AG20443 (cell line): Measurements from ENCODE around the gene SLC8B1.
A peak's percentile ranks its signal among the peaks of the same experiment; 100 is the strongest.

Experiments
- DNase-seq: peaks from one replicate; pipeline ENCODE4 v3.0.0; 2012; ENCODE audit warnings: low spot score, mixed read lengths

SLC8B1 gene

DNA sequence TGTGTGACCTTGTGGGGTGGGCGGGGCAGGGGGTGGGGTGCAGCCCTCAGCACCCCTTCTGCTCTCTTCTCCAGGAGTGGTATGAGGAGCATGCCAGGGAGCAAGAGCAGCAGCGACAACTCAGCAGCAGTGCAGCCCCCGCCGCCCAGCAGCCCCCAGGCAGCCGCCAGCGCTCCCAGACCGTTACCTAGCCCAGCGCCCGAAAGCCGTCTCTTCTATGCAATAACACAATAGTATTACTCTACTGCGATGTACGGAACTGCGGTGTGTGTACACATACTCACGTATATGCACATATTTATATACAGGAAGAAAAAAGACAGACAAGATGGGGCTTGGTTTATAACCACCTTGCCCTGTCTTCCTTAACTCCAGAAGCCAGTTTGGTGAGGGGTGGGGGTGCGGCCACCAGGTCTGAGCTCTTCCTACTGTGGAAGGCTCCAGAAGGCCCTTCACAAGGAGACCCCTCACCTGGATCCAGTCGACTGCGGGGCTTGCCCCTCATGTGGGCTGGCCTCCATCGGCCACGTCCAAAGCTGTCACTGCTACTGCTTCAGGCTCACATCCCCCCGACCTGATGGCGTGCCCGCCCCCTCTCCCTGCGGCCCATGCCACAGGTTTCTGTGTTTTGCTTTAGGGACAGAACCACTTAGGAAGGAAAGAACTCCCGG, 38.9 kb downstream of the SLC8B1 start:
- DNase-seq: no peak

DNA sequence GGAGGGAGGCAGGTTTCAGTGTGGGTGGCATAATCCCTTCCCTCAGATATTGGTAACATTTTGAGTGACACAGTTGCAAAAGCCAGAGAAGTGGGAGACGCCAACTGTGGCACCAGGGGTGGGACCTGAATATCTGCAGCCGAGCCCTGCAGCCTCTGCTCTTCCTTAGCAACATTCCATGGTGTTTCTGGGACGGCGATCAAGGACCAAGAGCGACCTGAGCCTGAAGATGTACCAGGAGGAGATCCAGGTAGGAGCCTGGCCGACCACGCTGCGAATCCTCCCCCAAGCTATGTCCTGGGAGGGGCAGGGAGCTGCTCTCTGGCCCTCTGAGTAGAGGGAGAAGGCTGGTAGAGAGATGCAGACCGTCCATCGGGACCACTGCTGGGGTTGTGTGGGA, 41.8 kb downstream of the SLC8B1 start:
- no peak for DNase-seq

DNA sequence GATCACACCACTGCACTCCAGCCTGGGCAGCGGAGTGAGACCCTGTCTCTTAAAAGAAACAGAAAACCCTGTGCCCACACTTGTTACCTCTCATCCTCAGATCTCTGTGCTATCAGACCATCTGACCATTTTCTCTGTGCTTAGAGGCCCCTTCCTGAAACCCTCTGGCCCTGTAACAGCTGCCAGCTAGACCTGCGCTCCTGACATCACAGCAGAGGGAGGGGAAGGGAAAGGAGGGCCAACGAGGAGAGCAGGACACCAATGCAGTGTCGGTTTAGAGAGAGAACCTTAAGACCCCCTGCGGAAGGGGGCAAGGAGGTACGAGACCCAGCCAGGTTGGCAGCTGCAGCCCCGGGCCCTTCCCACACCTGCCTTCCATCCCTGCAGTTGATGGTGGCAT, 42.4 kb downstream of the SLC8B1 start:
- DNase-seq: no peak

- peak; percentile 83 for DNase-seq
These were observed 42.8 kb downstream of the SLC8B1 start for GRCh38 chr12:113292091-113292490.

GRCh38 chr12:113291586-113291985, 43.3 kb downstream of the SLC8B1 start:
- no peak for DNase-seq

GRCh38 chr12:113290506-113290905, 44.4 kb downstream of the SLC8B1 start:
- DNase-seq: no peak

GRCh38 chr12:113289361-113289760, 45.5 kb downstream of the SLC8B1 start:
- no peak for DNase-seq

GRCh38 chr12:113287899-113288282, 47.0 kb downstream of the SLC8B1 start:
- DNase-seq: no peak

GRCh38 chr12:113287146-113287898, 47.6 kb downstream of the SLC8B1 start:
- DNase-seq: no peak

DNA sequence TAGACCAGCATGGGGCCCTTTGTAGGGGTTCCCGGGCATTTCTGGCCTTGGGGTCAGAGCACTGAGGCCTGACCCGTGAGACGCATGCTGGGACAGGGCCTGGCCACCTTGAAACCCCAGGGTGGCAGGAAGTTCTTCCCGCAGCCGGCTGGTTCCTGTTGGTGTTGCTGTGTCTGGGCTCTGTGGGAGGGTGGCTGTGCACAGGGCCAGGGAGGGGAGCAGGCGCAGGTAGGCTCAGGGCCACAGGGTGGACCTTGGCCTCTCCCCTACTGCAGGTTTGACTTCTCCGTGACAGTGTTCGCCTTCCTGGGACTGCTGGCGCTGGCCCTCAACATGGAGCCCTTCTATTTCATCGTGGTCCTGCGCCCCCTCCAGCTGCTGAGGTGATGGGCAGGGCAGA, 48.2 kb downstream of the SLC8B1 start:
- no peak for DNase-seq

GRCh38 chr12:113285679-113286610, 49.0 kb downstream of the SLC8B1 start:
- no peak for DNase-seq

DNA sequence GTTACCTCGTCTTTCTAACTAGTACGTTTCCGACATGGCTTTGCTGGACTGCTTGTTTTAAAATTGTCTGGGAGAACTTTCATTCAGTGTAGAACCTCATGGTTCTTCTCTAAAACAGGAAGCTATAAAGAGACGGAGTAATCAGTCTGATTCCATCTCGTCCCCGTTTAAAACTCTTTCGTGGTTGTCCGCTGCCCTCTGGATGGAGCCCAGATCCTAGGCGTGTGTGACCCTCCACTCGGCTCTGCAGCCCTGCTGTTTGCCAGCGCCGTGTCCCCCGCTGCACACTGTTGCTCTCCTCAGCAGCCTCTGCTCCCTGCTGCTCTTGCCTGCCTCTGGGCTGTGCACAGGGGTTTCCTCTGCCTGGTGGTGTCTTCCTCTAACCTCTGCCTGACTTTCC, 50.2 kb downstream of the SLC8B1 start:
- DNase-seq: no peak

- DNase-seq: no peak
These were observed 56.3 kb downstream of the SLC8B1 start for GRCh38 chr12:113278633-113279032.

GRCh38 chr12:113278141-113278540, 56.8 kb downstream of the SLC8B1 start:
- DNase-seq: no peak

- no peak for DNase-seq
These were observed 57.4 kb downstream of the SLC8B1 start for GRCh38 chr12:113277511-113277910.

GRCh38 chr12:113276946-113277500, 57.9 kb downstream of the SLC8B1 start:
- no peak for DNase-seq

- DNase-seq: no peak
These were observed 58.6 kb downstream of the SLC8B1 start for GRCh38 chr12:113276306-113276705.

GRCh38 chr12:113274848-113275247, 60.1 kb downstream of the SLC8B1 start:
- DNase-seq: no peak

DNA sequence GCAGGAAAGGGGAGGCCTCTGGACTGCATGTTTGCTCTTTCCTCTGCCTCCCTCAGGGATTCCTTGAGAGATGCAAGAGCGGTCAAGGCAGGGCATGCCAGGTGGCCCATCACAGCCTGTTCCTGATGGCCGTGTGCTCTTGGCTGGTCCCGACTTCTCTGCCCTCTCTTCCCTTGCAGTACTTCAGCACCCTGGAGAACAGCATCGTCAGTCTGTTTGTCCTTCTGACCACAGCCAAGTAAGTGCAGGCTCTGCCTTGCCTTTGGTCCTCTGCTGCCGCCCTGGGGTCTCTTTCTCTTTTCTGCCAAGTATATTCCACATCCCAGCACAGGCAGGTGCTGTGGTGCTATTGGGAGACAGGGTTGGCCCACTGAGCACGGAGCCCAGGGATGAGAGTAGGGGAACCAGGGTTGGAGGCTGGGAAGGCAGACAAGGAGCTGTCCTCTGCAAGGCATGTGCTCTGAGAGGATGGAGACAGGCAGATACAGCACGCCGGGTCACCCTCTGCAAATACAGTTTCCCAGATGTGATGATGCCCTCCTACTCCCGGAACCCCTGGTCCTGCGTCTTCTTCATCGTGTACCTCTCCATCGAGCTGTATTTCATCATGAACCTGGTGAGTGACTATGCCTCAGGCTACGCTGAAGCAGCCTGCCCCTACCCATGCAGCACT, 61.7 kb downstream of the SLC8B1 start:
- DNase-seq: no peak

DNA sequence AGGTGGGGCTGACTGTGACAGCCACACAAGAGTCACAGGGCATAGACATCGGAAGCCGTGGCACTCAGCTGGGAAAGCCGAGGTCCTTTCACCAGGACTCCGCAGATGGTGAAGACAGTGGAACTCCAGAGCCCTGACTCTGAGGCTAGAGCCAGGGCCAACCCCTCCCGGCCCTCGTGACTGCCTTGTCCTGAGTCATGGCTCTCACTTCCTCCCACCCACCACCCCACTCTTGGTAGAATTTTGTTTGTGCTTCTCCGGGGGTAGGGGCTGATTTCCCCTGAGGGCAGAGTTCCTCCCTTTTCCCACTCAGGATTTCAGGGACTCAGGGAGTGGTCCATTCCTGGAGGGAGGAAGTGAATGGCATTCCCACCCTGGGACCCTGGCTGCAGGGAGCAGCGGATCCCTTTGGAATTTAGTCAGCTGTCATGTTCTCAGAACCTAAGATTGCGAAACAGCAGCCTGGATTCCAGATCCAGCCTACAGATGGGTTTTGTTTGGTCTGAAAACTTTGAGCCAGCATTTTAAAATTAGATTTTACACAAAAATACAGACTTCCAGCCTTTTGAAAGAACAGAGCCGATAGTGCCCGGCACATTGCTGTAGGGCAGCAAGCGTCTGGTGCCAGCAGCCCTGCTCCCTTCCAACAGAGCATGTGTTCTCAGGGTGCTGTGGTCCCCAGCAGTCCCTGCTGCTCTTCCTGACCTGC, 62.9 kb downstream of the SLC8B1 start:
- peak; percentile 96 for DNase-seq

DNA sequence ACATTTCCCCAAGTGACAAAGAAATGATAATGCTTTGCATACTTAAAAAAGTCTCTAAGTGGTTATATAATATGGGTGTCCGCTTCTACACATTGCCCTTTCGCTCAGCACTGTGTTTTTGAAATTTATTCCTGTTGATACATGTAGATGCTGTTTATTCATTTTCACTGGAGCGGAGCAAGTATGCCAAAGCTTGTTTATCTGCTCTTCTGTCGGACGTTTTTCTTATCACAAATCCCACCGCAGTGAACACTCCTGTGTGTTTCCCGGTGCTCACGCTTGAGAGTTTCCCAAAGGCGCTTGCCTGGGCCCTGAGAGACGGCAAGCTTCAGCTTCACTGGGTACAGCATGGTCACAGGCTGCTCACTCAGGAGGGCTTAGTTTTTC, 63.5 kb downstream of the SLC8B1 start:
- no peak for DNase-seq
